Embryonic facial prominence (tissue), 1 donor: ENCODE measurements around the gene MSLN.

Experiments
- DNase-seq: peaks from one replicate; pipeline ENCODE4 v3.0.0-alpha.2; 2016; ENCODE audit errors: extremely low spot score

Gene MSLN

GRCh38 chr16:791131-791530 lies 30.6 kb downstream of the MSLN start:
- DNase-seq = no peak

GRCh38 chr16:792221-792995 lies 31.9 kb downstream of the MSLN start:
- DNase-seq = no peak

GRCh38 chr16:793414-793813 lies 32.9 kb downstream of the MSLN start:
- DNase-seq = no peak

GRCh38 chr16:794091-794822 lies 33.7 kb downstream of the MSLN start:
- DNase-seq = no peak

GRCh38 chr16:794853-795466 lies 34.4 kb downstream of the MSLN start:
- no peak for DNase-seq

GRCh38 chr16:795580-796229 lies 35.2 kb downstream of the MSLN start:
- DNase-seq = no peak

- DNase-seq = no peak
Measured at GRCh38 chr16:796296-797119, 36.0 kb downstream of the MSLN start.

- no peak for DNase-seq
Measured at GRCh38 chr16:797120-797420, 36.5 kb downstream of the MSLN start.

GRCh38 chr16:797686-798085 lies 37.2 kb downstream of the MSLN start:
- DNase-seq = no peak

- no peak for DNase-seq
Measured at GRCh38 chr16:798666-799065, 38.1 kb downstream of the MSLN start.

- DNase-seq = no peak
Measured at GRCh38 chr16:799111-799947, 38.8 kb downstream of the MSLN start.

GRCh38 chr16:799948-800833 lies 39.7 kb downstream of the MSLN start, which contains the start of gene GNG13:
Gene GNG13, minus strand, starts transcription at chr16:800734. Its CDS starts 1,657 bp downstream, at chr16:799077.
- DNase-seq = no peak

- no peak for DNase-seq
Measured at GRCh38 chr16:800834-801511, 40.4 kb downstream of the MSLN start.

- no peak for DNase-seq
Measured at GRCh38 chr16:801584-802363, 41.2 kb downstream of the MSLN start.

GRCh38 chr16:802461-802860 lies 41.9 kb downstream of the MSLN start:
- DNase-seq = no peak

- no peak for DNase-seq
Measured at GRCh38 chr16:802914-803753, 42.6 kb downstream of the MSLN start.

GRCh38 chr16:803754-804080 lies 43.2 kb downstream of the MSLN start:
- DNase-seq = no peak
